Panc1 (cell line): ENCODE data around the gene SLC12A3. TPM values are rescaled to one million over a fixed set of nuclear protein-coding genes. Genes with fewer than 3 reads are reported as not detected.

ENCODE experiments used
- ATAC-seq: fragments of 200-7000 bp; cut with Tn5 transposase; 2 replicates; pipeline ENCODE4 v1.9.1; 2020; ENCODE audit warnings: mild to moderate bottlenecking, moderate library complexity
- BruUV-seq: library from RNA; stranded (reverse); fragments of 400-500 nt; replicated peaks from 2 replicates; lab custom pipeline; 2021; lab: Mats Ljungman, UMichigan
- CTCF ChIA-PET: fragments of 300-600 bp; sonication (Branson Sonifier 250); formaldehyde crosslinking; loops from one replicate; lab custom pipeline; 2022; ENCODE audit warnings: antibody characterized with exemption; lab: Charles Lee
- POLR2A ChIA-PET: fragments of 300-600 bp; sonication (Branson Sonifier 250); formaldehyde crosslinking; loops from one replicate; lab custom pipeline; 2022; ENCODE audit warnings: antibody characterized with exemption; lab: Charles Lee
- DNase-seq: peaks from one replicate; pipeline ENCODE4 v3.0.0-alpha.2; 2010; ENCODE audit warnings: low read depth, low spot score
- H3K27ac ChIP-seq: 2 replicates; pipeline ENCODE4 v1.5.1; 2011; ENCODE audit warnings: mild to moderate bottlenecking, low read length, inconsistent platforms
- H3K27me3 ChIP-seq: fragments of 200-500 bp; sonication (Bioruptor generic); 2 replicates; pipeline ENCODE4 v1.6.0; 2014; ENCODE audit warnings: low read length, inconsistent platforms; ENCODE audit not compliant: control insufficient read depth, insufficient read depth
- H3K36me3 ChIP-seq: fragments of 200-500 bp; sonication (Bioruptor generic); 2 replicates; pipeline ENCODE4 v1.5.1; 2014; ENCODE audit warnings: inconsistent platforms, mild to moderate bottlenecking, low read length, moderate library complexity; ENCODE audit not compliant: control insufficient read depth, insufficient read depth
- H3K4me1 ChIP-seq: 2 replicates; pipeline ENCODE4 v1.5.1; 2011; ENCODE audit warnings: inconsistent platforms, mild to moderate bottlenecking, low read length, moderate library complexity; ENCODE audit not compliant: control insufficient read depth, insufficient read depth
- H3K4me3 ChIP-seq, 2 experiments: 2 replicates each; pipeline ENCODE4 v1.5.1; 2011 to 2012; ENCODE audit warnings: low read depth in 2 of 2, low read length in 2 of 2, mild to moderate bottlenecking in 2 of 2, inconsistent platforms in 1 of 2, moderate library complexity in 1 of 2
- H3K9me3 ChIP-seq: fragments of 200-500 bp; sonication (Bioruptor generic); 2 replicates; pipeline ENCODE4 v1.5.1; 2014; ENCODE audit warnings: low read depth, mild to moderate bottlenecking, inconsistent platforms, low read length, moderate library complexity; ENCODE audit not compliant: control insufficient read depth, insufficient read depth
- POLR2AphosphoS5 ChIP-seq: IDR thresholded peaks from 2 replicates; pipeline ENCODE4 v1.6.1; 2012; ENCODE audit warnings: mild to moderate bottlenecking, low read depth, low read length, moderate library complexity
- SIN3A ChIP-seq: IDR thresholded peaks from 2 replicates; pipeline ENCODE4 v1.6.1; 2012; ENCODE audit warnings: low read depth, mild to moderate bottlenecking, low read length, moderate library complexity, borderline replicate concordance; ENCODE audit not compliant: insufficient read depth
- TCF7L2 ChIP-seq: IDR thresholded peaks from 2 replicates; pipeline ENCODE4 v1.6.1; 2011; ENCODE audit warnings: mild to moderate bottlenecking, low read depth, low read length, inconsistent platforms
- in situ Hi-C: cut with HindIII; loops from 2 replicates; pipeline ENCODE4 v1.10.0; 2016; ENCODE audit warnings: low sequenced_read_pairs, low pct_unique_long_range_greater_than_20kb
- intact Hi-C: fragments of 100-400 bp; cut with micrococcal nuclease; formaldehyde crosslinking; loops from one replicate; pipeline ENCODE4 v1.10.0; 2022; ENCODE audit not compliant: unreplicated experiment
- total RNA-seq: library from RNA; stranded (reverse); gene quantifications from one replicate; pipeline ENCODE4 v1.2.1, GENCODE V29; 2021; ENCODE audit not compliant: unreplicated experiment
- TF ChIP-seq, protein P1 (sequence below), 2 experiments: IDR thresholded peaks; 2 replicates each; pipeline ENCODE4 v1.6.1; 2011 to 2012; ENCODE audit warnings: low read depth in 2 of 2, control low read depth in 1 of 2, low read length in 1 of 2, mild to moderate bottlenecking in 1 of 2, moderate library complexity in 1 of 2; ENCODE audit not compliant: insufficient read depth in 1 of 2
- TF ChIP-seq, protein P2 (sequence below): fragments of 450-650 bp; IDR thresholded peaks from 2 replicates; pipeline ENCODE4 v1.5.1; 2017; ENCODE audit warnings: mild to moderate bottlenecking

SLC12A3 gene
- total RNA-seq, 1 experiment from 2014 or later, result 0.15 TPM

DNA sequence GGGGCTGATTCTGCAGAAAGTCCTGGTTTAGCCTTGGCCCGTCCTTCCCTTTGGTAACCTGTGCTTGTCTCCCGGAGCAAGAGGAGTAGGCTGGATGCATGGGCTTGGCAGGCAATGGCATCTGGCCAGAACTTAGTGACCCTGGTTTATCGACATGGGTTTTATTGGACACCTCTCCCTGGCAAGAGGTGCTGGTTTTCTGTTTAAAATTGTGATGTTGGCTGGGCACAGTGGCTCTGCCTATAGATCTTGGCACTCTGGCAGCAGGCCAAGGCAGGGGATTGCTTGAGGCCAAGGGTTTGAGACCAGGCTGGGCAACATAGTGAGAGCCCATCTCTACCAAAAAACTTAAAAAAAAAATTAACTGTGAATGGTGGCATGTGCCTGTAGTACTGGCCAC is 31.2 kb downstream of the SLC12A3 start:
- no peaks in the 10 kb centered on the region for H3K27me3 ChIP-seq
- H3K27ac ChIP-seq, result no peak overlapping the region
- H3K4me3 ChIP-seq, result no peak overlapping the region
- CTCF ChIA-PET, result no interaction called here
- no peak for ATAC-seq
- no peak for DNase-seq
- intact Hi-C loops (no loop called here), in situ Hi-C loops (no loop called here)
- no peaks in the 10 kb centered on the region for H3K9me3 ChIP-seq
- POLR2A ChIA-PET, result interaction anchor here (0.7 kb wide), 1 partner anchor 74 kb away, joined by 3 read pairs; no protein-coding TSS in a partner anchor
- H3K36me3 ChIP-seq, result no peaks in the 10 kb centered on the region
- TF ChIP-seq, protein P1, sequence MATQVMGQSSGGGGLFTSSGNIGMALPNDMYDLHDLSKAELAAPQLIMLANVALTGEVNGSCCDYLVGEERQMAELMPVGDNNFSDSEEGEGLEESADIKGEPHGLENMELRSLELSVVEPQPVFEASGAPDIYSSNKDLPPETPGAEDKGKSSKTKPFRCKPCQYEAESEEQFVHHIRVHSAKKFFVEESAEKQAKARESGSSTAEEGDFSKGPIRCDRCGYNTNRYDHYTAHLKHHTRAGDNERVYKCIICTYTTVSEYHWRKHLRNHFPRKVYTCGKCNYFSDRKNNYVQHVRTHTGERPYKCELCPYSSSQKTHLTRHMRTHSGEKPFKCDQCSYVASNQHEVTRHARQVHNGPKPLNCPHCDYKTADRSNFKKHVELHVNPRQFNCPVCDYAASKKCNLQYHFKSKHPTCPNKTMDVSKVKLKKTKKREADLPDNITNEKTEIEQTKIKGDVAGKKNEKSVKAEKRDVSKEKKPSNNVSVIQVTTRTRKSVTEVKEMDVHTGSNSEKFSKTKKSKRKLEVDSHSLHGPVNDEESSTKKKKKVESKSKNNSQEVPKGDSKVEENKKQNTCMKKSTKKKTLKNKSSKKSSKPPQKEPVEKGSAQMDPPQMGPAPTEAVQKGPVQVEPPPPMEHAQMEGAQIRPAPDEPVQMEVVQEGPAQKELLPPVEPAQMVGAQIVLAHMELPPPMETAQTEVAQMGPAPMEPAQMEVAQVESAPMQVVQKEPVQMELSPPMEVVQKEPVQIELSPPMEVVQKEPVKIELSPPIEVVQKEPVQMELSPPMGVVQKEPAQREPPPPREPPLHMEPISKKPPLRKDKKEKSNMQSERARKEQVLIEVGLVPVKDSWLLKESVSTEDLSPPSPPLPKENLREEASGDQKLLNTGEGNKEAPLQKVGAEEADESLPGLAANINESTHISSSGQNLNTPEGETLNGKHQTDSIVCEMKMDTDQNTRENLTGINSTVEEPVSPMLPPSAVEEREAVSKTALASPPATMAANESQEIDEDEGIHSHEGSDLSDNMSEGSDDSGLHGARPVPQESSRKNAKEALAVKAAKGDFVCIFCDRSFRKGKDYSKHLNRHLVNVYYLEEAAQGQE (IDR thresholded peaks at IDR 0.05; ENCODE audit: insufficient read depth in 1 of 2, low read depth in 2 of 2, low read length in 1 of 2), result no peak
- no peak for TF ChIP-seq POLR2AphosphoS5
- no peak for TF ChIP-seq SIN3A
- TF ChIP-seq, protein P2, sequence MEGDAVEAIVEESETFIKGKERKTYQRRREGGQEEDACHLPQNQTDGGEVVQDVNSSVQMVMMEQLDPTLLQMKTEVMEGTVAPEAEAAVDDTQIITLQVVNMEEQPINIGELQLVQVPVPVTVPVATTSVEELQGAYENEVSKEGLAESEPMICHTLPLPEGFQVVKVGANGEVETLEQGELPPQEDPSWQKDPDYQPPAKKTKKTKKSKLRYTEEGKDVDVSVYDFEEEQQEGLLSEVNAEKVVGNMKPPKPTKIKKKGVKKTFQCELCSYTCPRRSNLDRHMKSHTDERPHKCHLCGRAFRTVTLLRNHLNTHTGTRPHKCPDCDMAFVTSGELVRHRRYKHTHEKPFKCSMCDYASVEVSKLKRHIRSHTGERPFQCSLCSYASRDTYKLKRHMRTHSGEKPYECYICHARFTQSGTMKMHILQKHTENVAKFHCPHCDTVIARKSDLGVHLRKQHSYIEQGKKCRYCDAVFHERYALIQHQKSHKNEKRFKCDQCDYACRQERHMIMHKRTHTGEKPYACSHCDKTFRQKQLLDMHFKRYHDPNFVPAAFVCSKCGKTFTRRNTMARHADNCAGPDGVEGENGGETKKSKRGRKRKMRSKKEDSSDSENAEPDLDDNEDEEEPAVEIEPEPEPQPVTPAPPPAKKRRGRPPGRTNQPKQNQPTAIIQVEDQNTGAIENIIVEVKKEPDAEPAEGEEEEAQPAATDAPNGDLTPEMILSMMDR, result no peak
- no peak for TF ChIP-seq TCF7L2
- no peaks in the 10 kb centered on the region for H3K4me1 ChIP-seq
- no TSS peak for BruUV-seq

DNA sequence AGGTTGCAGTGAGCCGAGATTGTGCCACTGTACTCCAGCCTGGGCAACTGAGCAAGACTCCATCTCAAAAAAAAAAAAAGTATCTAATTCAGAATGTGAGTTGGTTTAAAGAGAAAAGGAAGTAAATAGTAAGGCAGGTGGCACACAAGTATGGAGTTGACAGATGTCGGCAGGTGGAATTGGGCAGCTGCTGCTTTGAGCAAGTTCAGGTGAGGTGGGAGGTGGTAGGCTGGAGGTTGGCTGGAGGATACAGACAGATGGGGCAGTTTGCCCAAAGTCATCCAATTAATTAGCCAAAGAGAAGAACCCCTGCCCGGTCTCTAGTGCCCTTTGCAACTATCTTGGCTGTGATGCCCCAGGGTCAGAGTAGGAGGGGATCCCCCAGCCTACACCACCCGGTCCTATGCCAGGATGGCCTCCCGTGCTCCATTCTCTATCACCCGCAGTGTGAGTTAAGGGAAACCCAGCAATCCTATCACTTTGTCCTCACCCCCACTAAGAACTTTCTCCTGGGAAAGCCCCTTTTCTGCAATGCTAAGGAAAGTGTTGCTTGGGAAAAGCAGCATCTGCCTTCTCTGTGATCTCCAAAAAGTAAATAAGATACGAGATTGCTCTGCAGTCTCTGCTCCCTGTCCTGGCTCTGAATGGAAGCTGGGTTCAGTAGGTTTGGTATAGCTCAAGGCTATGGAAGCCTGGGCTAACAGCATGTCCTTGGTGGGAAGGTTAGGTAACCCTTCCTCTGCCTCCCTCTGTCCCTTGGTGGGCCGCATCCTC is 32.2 kb downstream of the SLC12A3 start:
- no peaks in the 10 kb centered on the region for H3K36me3 ChIP-seq
- no peaks in the 10 kb centered on the region for H3K4me1 ChIP-seq
- H3K4me3 ChIP-seq, result no peak overlapping the region
- BruUV-seq, result no TSS peak
- POLR2A ChIA-PET, result interaction anchor here (0.7 kb wide), 1 partner anchor 73 kb away, joined by 3 read pairs; no protein-coding TSS in a partner anchor
- H3K9me3 ChIP-seq, result no peaks in the 10 kb centered on the region
- H3K27ac ChIP-seq, result no peak overlapping the region
- in situ Hi-C loops (no loop called here), intact Hi-C loops (no loop called here)
- no peaks in the 10 kb centered on the region for H3K27me3 ChIP-seq
- no peak for TF ChIP-seq POLR2AphosphoS5
- TF ChIP-seq, protein P2, result no peak
- DNase-seq, result no peak
- no peak for ATAC-seq
- CTCF ChIA-PET, result no interaction called here
